NCI-H1092 treated with DMSO at 0.1 percent for 48 hours (cell line): ENCODE measurements around the gene MSMB.

Experiments used
- DNase-seq: peaks from one replicate; lab custom pipeline; 2025; lab: John Stamatoyannopoulos, UW

The MSMB gene

GRCh38 chr10:46033602-46034011 lies 12.5 kb downstream of the MSMB start:
- DNase-seq: no peak

- no peak for DNase-seq
These were observed 14.2 kb downstream of the MSMB start for GRCh38 chr10:46031648-46032532.

- peak; percentile 91 for DNase-seq
These were observed 15.8 kb downstream of the MSMB start, which contains the start of gene NCOA4 for GRCh38 chr10:46030091-46030937. TSS of gene NCOA4 (minus strand) at chr10:46030623. CDS start at chr10:46016680, 13,943 bp downstream.

- no peak for DNase-seq
These were observed 16.5 kb downstream of the MSMB start for GRCh38 chr10:46029461-46030030.

GRCh38 chr10:46028584-46029460 lies 17.2 kb downstream of the MSMB start:
- DNase-seq: peak; percentile 2

- no peak for DNase-seq
These were observed 20.0 kb downstream of the MSMB start for GRCh38 chr10:46026106-46026505.

- no peak for DNase-seq
These were observed 20.7 kb downstream of the MSMB start for GRCh38 chr10:46025406-46025805.

DNA sequence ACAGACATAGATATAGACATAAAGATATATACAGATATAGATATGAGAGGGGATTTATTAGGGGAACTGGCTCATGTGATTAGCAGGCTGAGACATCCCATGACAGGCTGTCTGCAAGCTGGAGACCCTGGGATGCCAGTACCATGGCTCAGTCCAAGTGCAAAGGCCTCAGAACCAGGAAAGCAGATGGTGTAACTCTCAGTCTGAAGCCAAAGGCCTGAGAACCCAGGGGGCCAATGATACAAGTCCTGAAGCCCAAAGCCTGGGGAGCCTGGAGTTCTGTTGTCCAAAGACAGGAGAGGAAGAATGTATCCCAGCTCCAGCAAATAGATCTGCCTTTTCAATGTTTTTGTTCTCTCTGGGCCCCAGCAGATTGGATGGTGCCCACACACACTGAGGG lies 21.1 kb downstream of the MSMB start:
- DNase-seq: no peak

- peak; percentile 18 for DNase-seq
These were observed 22.9 kb downstream of the MSMB start for GRCh38 chr10:46022978-46023702.

DNA sequence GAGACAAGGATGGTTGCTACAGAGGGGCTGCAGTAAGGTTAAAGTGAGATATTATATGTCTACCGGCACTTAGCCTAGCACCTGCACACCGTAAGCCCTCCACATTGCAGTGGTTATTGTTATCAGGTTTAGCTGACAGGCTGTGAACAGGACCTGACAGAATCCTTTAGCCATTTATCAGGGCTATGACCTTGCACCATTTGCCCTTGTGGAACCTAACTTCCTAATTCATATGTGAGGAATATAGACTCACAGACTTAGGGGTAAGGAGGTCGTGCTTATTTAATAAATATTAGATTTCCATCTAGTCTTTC lies 25.8 kb downstream of the MSMB start:
- DNase-seq: no peak

DNA sequence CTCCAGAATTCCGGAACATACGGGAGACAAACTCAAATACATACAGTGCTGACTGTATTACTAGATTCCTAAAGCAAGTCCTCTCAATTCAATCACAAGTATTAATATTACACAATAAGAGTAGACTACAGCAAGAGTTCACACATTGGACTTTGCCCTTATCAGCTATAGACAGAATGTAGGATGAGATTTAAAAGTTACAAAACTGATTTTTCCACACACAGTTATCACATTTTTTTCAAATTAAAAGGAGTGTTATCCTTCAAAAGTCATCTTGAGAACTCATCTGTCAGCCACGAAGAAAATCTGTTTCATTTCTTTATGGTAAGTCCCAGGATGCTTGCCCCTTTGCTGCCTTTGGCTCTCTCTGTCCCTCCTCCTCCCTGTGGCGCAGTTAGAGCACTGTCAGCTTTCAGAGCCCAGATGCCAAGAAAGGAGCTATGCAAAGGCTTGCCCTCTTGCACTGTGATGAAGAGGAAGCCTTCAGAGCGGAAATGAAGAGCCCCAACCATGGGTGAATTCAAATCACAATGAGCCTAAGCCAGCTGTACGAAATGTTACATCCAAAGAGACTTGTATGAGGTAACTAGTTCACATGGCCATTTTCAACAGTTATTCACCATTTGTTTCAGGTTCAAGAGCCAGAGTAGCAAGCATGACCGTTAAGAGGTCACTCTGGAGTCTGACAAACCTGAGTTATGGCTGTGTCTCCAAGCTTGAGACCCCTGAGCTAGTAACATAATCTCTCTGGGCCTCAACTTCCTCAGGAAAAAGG lies 26.3 kb downstream of the MSMB start:
- no peak for DNase-seq

DNA sequence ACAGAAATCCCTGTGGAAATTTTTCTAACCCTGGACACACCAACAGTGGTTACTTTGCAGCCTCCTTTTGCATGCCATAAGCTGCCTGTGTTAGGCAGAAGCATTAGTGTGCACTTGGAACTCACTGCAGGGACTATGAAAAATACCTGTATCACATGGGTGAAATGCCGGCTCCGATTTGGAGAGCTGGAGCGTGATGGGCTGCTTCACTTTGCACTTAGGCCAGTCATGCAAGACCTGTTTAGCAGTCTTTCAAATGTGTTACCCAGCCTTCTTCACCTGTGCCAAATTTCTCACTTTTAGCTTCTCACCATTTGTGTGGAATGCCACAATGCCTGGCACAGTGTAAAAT lies 26.9 kb downstream of the MSMB start:
- DNase-seq: no peak

- DNase-seq: no peak
These were observed 27.5 kb downstream of the MSMB start for GRCh38 chr10:46018453-46019176.

GRCh38 chr10:46017733-46018132 lies 28.3 kb downstream of the MSMB start:
- DNase-seq: no peak

DNA sequence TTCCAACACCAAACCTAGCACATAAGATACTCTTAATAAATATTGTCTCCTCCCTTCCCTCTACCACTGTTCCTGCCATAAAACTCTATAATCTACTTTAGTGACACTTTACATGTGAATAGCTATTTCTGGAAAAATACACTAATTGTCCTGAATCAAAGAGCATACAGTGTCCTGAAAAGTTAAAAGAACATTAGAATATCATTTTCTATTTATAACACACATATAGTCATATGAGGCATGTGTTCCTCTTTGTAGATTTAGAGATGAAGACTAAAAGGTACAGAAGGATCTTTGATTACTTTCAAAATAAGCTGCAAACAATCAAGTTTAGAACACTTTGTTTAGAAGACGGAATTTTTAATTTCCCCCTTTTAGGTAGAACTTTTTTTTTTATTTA lies 29.3 kb downstream of the MSMB start:
- no peak for DNase-seq

GRCh38 chr10:46016190-46016589 lies 29.9 kb downstream of the MSMB start:
- no peak for DNase-seq

GRCh38 chr10:46014683-46015405 lies 31.2 kb downstream of the MSMB start:
- DNase-seq: no peak

- no peak for DNase-seq
These were observed 31.9 kb downstream of the MSMB start for GRCh38 chr10:46014206-46014605.

- no peak for DNase-seq
These were observed 33.3 kb downstream of the MSMB start for GRCh38 chr10:46012746-46013145.
